ENCODE data around the gene CIB1. TPM values are rescaled to one million over a fixed set of nuclear protein-coding genes. Genes with fewer than 3 reads are reported as not detected.

CIB1 gene
- total and polyA plus RNA-seq, 2 of the 8 experiments (the other 6 are each of a cell fraction or from before 2014, with no cell fraction given): 26.0 to 63.5 TPM

- no peak for TF ChIP-seq MAFK (IDR thresholded peaks at IDR 0.05; ENCODE audit: low read depth, low read length)
- TF ChIP-seq SIRT6 (IDR thresholded peaks at IDR 0.05; ENCODE audit: low read length): no peak
Measured at GRCh38 chr15:90189781-90190467, 43.8 kb downstream of the CIB1 start (continued).
